Eye (tissue), 1 donor: ENCODE results near the gene ABRAXAS1.
"Not testable (repeated sequence)": the region's sequence is repeated elsewhere in the genome, so short reads cannot be mapped to it uniquely, and the experiment has no call there.

Experiments used
- DNase-seq: peaks from one replicate; pipeline ENCODE4 v3.0.0-alpha.2; 2015

The ABRAXAS1 gene

DNA sequence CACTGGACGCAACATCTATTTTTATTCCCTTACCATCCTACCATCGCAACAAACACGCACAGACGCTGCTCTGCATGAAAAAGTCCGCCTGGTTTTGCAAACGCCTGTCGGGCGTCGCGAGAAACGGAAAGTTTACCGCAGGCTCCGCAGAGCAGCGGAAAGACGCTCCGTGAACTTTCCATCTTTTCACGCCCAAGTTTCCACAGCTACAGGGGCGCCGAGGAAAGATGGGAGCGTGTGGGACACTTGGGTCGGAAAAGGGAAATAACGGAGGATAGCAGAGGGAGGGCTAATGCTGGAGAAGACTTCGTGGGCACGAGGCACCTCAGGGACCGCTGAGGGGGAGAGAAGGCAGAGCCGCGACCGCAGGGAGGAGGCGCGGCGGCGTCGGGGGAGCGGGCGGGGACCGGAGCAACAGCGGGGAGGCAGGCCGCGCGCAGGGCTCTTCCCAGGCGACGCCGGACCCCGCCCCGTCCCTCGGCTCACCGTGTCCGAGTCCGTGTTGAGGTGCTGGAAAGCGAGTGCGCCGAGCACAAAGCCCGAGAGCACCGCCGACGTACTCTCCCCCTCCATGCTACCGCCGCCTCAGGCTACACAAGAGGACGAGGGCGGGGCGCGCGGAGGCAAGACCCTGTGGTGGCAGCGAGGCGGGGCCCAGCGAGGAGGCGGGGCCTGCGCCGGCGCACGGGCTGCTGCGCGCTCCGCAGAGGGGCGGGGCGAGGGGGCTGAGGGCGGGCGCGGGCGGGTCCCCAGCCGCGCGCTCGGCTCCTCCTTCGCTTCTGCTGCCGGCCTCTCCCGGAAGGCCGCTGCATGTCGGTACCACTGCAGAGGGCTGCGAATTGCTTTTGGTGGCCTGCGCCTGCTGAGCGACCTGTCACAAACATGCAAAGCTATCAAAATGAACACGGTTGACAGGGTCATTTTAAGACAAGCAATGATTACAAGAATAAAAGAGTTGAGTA, at the start of gene ABRAXAS1:
ABRAXAS1 (minus strand) TSS at position 601 of the 962 bp plus-strand sequence; CDS start at position 573, 28 bp downstream.
- peak; percentile 98 for DNase-seq

DNA sequence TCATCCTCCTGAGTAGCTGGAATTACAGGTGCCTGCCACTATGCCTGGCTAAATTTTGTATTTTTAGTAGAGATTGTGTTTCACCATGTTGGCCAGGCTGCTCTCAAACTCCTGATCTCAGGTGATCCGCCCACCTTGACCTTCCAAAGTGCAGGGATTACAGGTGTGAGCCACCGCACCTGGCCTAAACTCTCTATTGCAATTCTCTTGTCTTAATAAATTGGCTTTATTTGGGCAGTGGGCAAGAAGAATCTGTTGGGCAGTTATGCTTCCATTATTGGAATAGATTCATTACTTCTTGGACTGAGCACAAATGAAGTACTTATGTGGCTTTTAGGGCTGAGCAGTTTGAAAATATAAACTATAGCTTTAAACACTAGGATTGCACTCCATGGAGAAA, 42.8 kb upstream of the ABRAXAS1 start:
- DNase-seq = no peak

DNA sequence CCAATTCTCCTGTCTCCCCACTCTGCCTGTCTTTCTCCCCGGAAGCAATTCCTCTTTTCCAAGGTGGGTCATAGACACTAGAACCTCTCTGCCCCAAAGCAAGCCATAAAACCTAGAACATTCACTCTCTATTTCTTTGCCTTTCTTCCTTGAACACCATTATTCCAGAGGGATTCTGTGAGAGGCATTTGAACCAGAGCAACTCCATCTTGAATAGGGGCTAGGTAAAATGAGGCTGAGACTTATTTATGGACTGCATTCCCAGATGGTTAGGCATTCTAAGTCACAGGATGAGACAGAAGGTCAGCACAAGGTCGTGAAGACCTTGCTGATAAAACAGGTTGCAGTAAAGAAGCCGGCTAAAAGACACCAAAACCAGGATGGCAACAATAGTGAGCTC, 37.3 kb upstream of the ABRAXAS1 start:
- no peak for DNase-seq

DNA sequence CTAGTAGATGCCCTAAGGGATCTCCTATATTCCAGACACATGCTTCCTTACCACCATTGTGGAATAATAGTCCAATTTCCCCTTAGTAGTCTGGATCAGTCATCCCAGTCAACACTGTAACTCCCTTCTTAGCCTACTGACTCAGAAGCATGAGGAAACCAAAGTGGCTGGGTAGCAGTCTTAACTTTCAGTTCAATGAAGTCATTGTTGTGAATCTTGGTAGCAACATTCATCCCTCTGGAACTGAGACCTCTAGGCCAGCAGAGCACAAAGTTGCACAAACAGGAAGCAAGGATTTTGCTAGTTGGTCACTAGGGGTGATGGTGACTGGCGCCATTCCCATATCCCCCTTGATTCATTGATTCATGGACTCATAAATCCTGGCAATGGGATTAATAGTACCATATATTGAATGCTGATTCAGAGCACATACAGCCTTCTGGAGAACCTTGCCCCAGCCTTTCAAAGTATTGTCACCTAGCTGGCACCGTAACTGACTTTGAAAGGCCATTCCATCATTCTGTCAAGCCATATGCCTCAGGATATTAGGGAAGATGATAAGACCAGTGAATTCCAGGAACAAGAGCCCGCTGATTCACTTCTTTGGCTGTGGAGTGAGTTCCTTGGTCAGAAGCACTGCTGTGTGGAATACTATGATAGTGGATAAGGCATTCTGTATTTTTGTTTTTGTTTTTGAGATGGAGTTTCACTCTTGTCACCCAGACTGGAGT, 31.3 kb upstream of the ABRAXAS1 start:
- no peak for DNase-seq

DNA sequence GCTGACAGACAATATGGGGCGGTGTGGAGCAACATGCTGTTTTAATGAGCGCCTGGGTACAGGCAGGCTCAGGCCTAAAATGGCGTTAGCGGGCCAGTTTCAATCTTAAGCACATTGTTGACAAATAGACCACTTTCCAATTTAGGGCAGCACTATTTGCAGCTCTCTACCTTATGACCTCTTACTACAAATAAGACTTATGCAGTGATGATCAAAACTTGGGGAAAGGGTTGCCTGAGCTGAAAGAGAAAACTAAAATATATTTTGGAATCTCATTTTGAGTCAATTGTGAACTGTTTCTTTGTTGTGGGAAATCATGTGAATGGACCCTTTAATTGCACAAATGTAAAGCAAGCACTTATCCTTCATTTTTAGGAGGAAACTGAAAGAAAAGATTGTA, 25.5 kb upstream of the ABRAXAS1 start:
- DNase-seq = no peak

DNA sequence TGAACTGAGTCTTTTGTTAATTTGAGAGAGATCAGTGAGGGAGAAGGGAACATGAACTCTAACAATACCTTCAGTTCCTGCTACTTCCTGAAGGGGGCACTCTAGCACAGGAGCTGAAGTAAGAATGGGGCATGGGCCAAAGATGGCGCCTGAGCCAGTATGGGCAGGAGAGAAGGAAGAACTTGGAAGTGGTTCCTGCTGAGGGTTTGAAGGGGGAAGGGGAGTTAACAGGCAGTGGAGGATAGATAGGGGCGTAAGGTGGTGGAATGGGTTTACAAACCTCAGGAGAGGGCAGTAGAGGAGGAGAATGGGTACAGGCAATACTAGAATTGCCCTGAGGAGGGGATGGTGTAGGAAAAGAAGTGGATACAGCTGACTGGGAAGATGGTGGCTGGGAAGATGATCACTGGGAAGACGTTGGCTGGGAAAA, 24.3 kb upstream of the ABRAXAS1 start:
- not testable (repeated sequence) for DNase-seq

DNA sequence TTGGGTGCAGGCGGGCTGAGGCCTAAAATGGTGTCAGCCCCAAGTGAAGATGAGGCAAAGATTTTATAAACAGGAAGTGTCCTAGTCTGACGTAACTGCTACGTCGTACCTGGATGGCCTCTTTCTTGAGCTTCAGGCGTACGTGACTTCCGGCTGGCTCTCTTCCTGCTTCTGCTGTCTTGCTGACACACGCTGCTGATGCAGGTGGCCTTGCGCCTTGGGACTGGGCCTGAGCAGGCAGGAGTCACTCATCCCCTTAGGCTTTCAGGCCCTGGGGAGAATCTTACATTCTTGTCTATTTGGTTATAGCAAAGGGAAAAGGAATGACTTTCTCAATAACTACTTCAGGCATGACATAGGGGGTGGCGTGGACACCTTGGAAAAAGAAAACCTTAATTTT, 20.1 kb upstream of the ABRAXAS1 start:
- DNase-seq = no peak

DNA sequence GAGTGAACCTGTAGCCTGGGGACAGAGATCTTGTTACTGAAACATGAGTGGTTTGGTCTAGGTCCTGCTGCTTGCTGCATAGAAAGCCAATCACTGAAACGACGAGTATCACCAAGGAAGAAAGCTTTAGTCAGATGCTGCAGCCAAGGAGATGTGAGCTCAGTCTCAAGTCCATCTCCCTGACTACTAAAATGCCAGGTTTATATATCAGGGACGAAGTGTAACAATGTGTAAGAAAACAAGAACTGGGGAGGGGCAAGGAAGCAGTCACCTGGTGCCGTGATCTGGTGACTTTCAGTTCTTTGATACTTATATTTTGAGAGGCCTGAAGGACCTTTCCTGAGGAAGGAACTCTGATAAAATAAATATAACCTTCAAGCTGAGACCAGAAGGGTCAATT, 19.6 kb upstream of the ABRAXAS1 start:
- DNase-seq = no peak

DNA sequence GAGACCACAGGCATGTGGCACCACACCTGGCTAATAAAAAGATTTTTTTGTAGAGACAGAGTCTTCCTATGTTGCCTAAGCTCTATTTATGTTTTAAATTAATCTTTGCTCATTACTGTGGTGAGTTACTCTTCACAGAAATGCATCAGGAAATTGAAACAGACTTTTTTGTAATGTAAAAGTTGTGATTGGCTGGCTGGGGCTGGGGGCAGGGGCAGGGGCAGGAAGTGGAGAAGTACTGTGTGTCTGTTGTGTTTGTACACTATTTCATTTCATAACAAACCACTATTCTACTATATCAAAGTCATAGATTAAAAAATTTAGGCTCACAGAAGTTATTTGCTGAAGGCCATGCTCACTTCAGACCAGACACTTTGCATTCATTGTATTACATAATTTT, 19.1 kb upstream of the ABRAXAS1 start:
- DNase-seq = no peak

DNA sequence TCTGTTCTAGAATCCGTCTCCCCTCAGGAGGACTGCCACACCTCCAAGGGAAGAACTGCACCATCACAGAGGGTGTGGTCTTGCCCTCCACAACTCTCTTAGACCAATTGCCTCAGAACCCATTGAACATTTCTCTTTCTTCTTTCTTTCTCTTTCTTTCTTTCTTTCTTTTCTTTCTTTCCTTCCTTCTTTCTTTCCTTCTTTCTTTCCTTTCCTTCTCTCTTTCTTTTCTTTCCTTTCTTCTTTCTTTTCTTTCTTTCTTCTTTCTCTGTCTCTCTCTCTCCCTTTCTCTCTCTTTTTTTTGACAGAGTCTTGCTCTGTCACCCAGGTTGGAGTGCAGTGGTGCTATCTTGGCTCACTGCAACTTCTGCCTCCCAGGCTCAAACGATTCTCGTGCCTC, 16.8 kb upstream of the ABRAXAS1 start:
- DNase-seq = not testable (repeated sequence)

DNA sequence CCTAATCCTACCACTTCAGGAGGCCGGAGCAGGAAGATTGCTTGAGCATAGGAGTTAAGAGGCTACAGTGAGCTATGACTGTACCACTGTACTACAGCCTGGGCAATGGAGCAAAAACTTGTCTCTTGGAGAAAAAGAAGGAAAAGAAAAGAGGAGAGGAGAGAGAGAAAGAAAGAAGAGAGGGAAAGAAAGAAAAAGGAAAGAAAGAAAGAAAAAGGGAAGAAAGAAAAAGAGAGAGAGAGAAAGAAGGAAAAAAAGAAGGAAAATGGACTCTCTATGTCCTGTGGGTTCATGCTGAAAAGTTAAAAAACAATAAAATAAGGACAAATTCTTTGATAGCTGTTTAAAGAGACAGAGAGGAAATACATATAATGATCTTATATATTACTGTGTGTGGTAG, 13.3 kb upstream of the ABRAXAS1 start:
- no peak for DNase-seq

DNA sequence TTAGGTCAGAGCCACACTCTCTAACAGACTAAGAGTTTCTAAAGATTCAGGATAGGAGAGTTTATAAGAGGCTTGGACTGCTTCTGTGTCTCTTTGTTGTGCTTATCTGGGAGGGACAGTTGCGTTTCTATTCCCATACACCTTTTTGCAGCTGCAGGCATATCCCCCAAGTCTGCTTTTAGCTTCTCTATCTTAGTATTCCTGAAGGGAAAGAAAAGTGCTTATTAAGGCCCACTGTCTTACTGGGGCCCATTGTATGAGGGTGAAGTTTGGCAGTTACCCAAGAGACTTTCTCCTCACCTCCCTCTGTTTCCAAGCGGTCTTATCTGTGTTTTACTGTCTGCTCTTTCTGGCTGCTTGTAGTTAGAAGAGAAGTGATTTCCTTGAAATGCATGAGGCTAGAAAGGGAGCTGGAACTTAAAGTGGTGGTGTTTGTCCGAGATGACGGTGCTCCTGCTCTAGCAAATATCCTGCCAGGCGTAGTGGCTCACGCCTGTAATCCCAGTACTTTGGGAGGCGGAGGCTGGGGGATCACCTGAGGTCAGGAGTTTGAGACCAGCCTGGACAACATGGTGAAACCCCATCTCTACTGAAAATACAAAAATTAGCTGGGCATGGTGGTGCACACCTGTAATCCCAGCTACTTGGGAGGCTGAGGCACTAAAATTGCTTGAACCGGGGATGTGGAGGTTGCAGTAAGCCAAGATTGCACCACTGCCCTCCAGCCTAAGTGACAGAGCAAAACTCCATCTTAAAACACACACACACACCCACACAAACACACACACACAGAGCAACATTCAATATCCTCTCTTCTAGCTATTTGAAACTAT, 11.4 kb upstream of the ABRAXAS1 start:
- not testable (repeated sequence) for DNase-seq

DNA sequence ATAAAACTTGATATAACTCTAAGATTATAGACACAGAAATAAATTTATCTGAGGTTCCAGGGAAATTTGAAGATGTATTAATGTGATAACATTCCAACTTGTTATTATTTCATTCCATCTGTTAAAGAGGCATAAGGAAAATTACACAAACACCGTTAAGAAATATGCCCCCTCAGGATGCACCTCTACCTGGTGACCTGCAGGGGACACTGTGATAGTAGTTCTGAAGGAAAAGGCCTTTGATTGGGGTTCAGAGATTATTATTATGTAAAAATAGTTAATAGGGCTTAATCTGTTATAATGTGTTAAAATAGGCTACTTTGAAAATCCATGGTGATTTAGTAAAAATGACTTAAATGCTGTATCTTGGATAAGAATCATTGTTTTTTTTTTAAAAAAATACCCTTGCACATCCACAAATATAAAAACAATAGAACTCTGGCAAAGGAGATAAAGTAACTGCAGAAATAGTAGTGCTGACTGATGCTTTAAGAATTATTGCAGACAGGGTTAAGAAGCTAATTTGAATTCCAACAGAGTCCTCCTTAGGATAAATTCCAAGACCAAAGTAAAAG, 6.1 kb upstream of the ABRAXAS1 start:
- DNase-seq = peak; percentile 24

DNA sequence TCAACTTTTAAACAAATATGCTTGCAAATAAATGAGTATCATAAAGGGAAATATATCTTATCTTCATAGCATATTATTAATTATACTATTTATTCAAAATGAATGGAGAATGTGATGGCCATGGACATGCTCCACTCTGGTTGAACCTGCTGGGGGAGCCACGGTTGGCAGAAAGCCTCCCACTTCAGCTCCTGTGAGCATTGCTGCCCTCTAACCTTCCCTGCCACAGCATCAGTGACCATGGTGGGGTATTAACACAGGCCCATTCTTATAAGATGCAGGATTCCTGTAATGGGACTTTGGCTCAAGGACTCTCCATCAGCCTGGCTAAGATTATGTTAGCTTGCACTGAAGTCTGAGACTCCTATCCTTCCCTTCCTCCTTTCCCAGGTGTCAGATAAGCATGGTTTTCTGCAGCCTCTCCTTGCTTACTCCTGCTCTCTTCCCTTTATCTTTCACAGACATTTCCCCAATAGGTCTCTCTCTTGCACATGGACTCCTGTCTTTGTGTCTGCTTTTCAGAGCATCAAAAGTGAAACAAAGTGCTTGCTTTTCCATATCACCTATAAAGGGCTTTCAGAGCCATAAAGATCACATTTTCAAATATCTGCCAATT, 4.9 kb upstream of the ABRAXAS1 start:
- DNase-seq = no peak

DNA sequence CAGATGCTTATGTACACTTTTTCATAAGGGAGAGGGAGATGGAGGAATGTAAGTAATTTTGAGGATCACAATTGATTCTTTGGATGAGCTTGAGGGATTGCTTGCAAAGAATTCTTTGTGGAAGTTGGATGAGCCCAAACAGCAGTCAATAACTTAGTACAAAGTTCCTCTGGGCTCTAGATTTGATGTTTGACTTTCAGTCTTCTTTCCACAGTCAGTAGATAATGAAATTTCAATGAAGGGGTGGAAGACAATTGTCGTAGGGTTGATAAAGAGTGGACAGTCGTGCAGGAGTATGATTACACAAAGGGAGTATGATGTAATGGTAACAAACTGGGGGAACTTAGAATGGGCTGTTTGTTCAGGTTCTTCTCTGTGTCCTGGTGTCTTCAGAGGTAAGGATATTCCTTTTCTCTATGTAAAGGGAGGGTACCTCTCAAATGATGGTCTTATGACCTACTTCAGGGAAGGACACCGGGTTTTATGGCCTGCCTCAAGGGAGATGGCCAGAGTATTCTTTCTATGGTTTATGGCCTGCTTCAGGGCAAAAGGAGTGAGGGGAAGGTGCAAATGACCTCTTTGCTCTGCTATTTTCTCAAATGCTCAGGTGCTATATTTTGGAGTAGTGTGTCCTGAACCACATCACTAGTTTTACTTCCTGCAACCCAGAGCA, 1.7 kb upstream of the ABRAXAS1 start:
- no peak for DNase-seq

DNA sequence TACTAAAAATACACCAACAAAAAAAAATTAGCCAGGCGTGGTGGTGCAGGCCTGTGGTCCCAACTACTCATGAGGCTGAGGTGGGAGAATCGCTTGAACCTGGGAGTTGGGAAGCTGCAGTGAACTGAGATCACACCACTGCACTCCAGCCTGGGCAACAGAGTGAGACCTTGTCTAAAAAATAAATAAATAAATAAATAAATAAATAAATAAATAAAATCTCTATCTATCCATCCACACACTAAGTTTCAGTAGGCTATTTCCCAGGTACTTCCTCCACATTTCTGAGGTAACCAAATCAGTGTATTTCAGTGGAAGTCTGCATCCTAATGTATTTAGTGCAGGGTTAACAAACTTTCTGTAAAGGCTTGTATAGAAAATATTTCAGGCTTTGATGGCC, 10.9 kb downstream of the ABRAXAS1 start:
- DNase-seq = no peak

DNA sequence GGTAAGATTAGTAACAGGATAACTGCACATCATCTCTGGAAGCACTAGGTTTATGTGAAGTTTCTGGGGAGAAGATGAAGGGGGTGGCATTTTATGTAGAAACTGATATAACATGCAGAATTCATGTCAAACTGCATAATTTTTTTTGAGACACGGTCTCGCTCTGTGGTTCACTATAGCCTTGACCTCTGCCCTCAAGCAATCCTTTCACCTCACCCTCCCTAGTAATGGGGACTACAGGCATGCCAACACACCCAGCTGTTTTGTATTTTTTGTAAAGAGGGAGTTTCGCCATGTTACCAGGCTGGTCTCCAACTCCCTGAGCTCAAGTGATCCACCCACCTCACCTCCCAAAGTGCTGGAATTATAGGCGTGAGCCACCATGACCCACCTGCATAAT, 11.5 kb downstream of the ABRAXAS1 start:
- DNase-seq = no peak

DNA sequence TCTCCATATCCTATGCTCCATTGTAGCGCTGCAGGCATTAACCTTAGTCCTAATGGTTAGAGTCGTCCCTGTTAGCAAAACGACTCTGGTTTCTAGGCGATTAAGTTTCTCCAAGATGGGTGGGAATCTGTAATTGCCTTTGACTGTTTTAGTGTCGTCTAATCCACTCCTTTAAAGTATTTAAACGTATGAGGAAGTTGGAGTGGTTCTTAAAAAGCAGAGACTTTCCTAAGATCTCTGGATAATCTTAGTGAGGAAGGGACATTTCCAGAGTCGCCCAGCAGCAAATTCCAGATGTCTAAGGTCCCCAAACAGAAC, 28.8 kb downstream of the ABRAXAS1 start:
- no peak for DNase-seq

DNA sequence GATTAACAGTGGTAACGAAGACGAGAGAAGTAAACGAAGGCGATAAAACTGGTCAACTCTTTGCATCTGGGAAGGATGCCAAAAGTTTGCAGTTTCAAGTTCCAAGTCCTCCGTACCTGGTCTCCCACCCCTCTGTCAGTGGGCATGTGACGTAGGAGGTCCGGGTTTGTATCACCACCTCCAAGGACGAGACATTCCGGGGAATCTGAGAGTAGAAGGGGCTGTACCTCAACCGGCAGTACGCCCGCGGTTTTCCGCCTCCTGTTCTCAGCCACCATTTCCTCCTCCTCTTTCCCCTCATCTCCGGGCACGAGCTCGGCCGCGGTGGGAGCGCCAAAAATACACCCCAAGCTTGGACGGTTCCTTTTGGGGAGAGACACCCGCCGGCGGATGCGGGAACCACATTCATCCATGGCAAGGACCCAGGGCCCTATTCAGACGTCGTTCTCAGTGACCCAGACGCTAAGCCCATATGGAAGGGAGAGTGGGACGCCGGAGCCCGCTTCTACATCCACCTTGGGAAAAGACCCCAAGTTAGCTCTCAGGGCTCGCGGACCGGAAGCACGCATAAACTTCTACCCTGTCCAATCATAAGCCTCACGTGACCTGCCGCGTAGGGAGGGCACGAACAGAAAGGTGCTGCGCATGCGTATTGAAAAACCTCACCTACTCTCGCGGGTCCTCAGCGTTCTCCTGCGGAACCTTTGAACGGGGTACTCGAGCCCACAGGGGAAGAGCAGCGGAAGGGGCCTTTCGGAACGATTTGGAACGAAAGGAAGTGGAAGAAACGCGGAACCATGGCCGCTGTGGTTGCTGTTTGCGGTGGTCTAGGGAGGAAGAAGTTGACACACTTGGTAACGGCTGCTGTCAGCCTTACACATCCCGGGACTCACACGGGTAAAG, 29.4 kb downstream of the ABRAXAS1 start, which contains the start of the genes HELQ and MRPS18C:
HELQ (minus strand) TSS at position 543 of the 903 bp plus-strand sequence; CDS start at position 413, 130 bp downstream.
MRPS18C (plus strand) TSS at position 778 of the 903 bp plus-strand sequence; CDS start at position 798, 20 bp downstream.
- DNase-seq = peak; percentile 99

DNA sequence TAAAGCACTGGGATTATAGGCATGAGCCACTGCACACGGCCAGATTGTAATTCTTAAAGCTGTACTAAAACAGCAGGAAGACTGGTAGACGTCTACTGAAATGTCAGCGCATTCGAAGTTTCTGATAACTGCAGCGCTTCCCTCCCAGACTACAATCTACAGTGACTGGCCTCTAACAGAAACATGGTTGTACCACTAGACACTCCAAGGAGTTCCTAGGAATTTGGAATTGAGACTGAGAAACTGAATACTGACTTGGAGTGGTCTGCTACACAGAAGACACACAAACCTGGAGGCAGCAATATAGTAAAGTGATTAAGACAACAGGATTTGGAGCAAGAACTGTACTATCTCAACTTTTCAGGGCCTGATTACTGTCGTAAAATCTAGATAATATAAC, 30.2 kb downstream of the ABRAXAS1 start:
- DNase-seq = peak; percentile 23
